DOHH2 (cell line): Measurements from ENCODE around the gene SCAMP3.
"Not testable (repeated sequence)": the region's sequence is repeated elsewhere in the genome, so short reads cannot be mapped to it uniquely, and the experiment has no call there.

Experiments used
- EZH2phosphoT487 ChIP-seq: fragments of 200-600 bp; sonication (generic); IDR thresholded peaks from 2 replicates; pipeline ENCODE4 v1.6.1; 2017; ENCODE audit warnings: borderline replicate concordance, mild to moderate bottlenecking, antibody characterized with exemption, low read length, moderate library complexity, mixed read lengths
- TF ChIP-seq, protein P1 (sequence below): fragments of 200-600 bp; sonication (generic); IDR thresholded peaks from one replicate; pipeline ENCODE4 v1.5.1; 2014; ENCODE audit warnings: antibody characterized with exemption, mild to moderate bottlenecking, low read depth, low read length; ENCODE audit not compliant: poor library complexity, severe bottlenecking

DNA sequence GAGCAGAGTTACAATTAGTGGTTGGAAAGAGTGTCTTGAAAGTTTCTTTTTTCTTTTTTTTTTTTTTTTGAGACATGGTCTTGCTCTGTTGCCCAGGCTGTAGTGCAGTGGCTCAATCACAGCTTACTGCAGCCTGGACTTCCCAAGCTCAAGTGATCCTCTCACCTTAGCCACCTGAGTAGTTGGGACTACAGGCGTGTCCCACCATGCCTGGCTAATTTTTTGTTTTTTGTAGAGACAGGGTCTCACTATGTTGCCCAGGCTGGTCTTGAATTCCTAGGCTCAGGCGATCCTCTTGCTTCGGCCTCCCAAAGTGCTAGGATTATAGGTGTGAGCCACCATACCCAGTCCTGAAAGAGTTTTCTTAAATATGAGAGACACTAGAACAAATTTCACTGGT, 15.4 kb downstream of the SCAMP3 start:
- TF ChIP-seq, protein P1, sequence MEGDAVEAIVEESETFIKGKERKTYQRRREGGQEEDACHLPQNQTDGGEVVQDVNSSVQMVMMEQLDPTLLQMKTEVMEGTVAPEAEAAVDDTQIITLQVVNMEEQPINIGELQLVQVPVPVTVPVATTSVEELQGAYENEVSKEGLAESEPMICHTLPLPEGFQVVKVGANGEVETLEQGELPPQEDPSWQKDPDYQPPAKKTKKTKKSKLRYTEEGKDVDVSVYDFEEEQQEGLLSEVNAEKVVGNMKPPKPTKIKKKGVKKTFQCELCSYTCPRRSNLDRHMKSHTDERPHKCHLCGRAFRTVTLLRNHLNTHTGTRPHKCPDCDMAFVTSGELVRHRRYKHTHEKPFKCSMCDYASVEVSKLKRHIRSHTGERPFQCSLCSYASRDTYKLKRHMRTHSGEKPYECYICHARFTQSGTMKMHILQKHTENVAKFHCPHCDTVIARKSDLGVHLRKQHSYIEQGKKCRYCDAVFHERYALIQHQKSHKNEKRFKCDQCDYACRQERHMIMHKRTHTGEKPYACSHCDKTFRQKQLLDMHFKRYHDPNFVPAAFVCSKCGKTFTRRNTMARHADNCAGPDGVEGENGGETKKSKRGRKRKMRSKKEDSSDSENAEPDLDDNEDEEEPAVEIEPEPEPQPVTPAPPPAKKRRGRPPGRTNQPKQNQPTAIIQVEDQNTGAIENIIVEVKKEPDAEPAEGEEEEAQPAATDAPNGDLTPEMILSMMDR: not testable (repeated sequence)
- not testable (repeated sequence) for TF ChIP-seq EZH2phosphoT487
